Fibroblast of skin of back (primary cell): ENCODE results near the gene PRKCZ.
A peak's percentile ranks its signal among the peaks of the same experiment; 100 is the strongest.
"Not testable (repeated sequence)": the region's sequence is repeated elsewhere in the genome, so short reads cannot be mapped to it uniquely, and the experiment has no call there.

Source experiments
- DNase-seq: peaks from one replicate; pipeline ENCODE4 v3.0.0-alpha.2; 2013

The PRKCZ gene

DNA sequence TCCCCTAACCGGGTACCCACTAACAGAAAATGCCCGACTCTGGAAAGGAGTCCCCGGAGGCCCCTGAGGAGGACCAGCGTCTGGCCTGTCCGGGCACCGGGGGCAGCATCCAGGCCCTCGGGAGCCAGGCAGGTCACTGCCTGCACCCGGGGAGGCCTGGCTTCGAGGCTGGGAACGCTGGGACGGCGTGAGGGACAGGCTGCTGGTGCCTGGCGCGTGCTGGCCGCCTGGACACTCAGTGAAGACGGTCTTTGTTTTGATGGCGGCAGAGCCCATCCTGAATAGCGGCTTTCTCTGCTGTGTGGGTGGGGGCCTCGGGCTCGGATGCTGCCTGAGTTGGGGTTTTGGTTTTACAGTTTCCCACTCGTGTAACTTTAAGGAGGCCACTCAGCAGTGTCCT is 37.6 kb downstream of the PRKCZ start:
- DNase-seq, result no peak

GRCh38 chr1:2088458-2088857 is 38.2 kb downstream of the PRKCZ start:
- DNase-seq, result peak; percentile 83

- DNase-seq, result no peak
These were observed 38.8 kb downstream of the PRKCZ start for GRCh38 chr1:2089051-2089450.

DNA sequence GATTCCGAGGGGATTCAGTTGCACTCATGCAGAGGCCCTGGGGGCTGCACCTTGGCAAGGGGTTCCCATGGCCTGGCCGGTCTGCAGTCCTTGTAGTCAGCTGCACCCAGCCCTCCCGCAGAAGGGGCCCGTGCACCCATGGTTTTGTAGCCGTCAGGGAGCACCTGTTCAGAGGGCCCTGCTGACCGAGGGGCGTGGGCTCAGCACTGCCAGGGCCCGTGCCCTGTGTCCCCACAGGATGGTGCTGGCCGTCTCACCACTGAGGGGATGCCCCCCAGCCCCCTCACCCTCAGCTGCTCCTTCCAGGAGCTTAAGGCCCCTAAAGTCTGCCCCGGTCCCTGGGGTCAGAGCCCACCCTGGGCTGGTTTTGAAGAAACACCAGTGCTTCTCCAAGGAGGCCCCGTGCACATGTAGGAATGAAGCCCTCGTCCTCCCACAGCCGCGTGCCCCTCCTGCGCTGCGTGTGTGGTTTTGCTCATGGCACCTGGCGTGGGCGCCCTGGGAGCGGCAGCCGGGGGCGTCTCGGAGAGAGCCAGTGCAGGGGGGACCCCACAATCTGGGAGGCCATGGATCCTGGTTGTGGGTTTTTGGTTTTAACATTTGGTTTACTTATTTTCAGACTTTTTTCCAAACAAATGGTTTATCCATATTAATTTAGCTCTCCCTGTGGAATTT is 40.1 kb downstream of the PRKCZ start:
- no peak for DNase-seq

DNA sequence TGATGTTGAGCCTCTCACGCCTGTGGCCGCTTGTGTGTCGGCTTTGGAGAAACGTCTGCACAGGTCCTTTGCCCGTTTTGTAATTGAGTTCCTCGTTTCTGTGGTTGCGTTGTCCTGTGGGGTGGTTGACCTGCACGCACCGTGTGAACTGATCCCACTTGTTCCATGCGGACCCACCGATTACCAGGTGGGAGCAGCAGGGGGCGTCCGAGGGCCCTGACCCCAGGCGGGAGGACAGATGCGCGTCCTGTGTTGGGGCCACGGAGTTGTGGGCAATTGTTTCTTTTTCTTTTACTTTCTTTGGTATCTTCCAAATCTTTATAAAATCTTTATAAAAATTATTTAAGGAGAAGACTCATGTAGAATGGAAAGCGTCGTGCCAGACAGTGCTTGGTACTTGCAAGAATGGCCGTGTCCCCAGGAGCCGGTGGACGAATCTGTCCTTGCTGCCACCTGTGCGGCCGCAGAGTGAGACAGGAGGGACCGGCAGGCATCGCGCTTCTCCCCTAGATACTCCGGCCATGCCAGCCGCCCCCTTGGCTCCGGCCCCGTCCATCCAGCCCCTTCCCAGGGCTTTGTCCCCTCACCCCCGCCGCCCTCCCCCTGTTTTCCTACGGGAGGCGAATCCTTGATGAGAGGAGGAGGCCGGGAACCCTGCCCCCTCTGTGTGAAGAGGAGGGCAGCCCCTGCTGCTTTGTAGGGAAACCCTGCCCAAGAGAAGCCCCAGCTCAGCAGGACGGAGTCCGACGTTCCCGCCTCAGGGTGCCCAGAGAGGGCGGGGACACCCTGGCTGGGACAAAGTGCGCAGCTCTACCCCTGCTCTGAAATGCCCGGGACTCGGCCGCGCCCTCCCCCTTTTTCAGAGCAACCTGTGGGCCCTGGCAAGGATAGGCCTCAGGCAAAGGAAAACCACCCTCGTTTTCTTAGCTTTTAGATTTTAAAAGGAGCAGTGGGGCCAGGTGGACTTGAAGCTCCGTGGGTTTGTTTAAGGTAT is 41.7 kb downstream of the PRKCZ start:
- DNase-seq, result peak; percentile 27

DNA sequence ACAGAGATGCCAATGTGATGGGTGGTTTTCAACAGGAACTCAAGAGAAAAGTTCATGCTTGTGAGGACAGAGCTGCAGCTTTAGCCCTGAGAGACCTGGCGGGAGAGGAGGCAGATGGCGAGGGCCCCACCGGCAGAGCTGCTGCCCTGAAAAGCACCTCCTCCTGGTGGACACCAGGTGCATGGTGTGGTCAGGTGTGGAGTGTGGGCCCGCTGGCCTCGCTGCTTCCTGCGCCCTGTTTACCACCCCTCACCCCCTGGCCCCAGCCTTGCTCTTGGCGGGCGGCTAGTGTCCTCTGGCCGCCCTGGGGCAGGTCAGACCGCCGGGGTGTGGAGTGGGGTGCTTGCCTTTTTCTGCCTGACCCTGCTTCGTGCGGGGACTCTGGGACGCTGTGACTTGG is 42.8 kb downstream of the PRKCZ start:
- DNase-seq, result no peak

GRCh38 chr1:2093636-2094035 is 43.4 kb downstream of the PRKCZ start:
- no peak for DNase-seq

- DNase-seq, result not testable (repeated sequence)
These were observed 44.3 kb downstream of the PRKCZ start for GRCh38 chr1:2094269-2095158.

DNA sequence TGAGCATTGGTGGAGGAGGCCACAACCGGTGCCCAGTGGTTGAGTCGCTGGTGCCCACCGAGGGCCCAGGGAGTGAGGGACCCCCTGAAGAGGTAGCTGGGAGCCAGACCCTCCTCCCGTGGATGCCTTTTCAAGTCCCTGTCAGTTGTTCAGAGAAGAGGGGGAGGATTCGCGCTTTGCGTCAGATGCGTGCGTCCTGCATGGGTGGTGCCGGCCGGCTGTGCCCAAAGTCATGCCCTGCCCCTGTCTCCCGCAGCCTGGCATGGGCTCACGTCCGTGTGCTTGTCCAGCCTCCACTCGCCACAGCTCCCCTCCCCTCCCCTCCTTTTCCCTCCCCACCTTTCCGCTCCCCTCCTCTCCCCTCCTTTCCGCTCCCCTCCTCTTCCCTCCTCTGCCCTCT is 45.2 kb downstream of the PRKCZ start:
- DNase-seq, result no peak

DNA sequence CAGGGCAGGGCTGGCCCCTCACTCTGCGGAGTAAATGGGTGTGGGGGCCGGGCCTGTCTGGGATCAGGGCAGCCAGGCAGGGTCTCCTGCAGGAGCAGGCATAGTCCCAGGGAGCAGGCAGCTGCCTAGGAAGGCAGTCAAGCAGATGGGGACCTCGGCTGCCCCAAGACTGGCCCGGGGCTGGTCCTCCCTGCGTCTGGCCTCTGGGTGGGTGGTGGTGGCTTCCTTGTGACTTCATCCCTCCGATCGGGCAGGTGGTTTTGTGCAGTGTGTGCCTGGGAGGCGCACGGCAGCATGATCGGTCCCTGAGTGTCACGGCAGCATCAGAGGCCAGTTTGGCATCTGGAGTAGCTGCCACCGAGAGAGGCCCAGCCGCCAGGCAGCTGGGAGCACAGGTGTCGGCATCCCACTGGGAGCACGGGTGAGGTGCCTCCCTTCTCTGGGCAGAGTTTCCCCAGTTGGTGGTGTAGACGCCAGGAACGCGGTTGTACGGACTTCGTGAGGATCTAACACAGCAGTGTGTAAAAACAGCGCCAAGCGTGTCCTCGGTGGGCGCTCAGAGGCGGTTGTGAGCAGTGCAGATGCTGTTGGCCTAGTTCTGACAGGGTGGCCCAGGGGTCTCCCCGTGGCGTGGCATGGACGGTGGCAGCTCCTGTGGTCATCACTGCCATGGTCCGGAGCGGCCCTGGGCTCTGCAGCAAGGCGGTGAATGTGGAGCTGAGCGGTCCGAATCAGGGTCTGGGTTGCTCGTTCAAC is 45.9 kb downstream of the PRKCZ start:
- no peak for DNase-seq

DNA sequence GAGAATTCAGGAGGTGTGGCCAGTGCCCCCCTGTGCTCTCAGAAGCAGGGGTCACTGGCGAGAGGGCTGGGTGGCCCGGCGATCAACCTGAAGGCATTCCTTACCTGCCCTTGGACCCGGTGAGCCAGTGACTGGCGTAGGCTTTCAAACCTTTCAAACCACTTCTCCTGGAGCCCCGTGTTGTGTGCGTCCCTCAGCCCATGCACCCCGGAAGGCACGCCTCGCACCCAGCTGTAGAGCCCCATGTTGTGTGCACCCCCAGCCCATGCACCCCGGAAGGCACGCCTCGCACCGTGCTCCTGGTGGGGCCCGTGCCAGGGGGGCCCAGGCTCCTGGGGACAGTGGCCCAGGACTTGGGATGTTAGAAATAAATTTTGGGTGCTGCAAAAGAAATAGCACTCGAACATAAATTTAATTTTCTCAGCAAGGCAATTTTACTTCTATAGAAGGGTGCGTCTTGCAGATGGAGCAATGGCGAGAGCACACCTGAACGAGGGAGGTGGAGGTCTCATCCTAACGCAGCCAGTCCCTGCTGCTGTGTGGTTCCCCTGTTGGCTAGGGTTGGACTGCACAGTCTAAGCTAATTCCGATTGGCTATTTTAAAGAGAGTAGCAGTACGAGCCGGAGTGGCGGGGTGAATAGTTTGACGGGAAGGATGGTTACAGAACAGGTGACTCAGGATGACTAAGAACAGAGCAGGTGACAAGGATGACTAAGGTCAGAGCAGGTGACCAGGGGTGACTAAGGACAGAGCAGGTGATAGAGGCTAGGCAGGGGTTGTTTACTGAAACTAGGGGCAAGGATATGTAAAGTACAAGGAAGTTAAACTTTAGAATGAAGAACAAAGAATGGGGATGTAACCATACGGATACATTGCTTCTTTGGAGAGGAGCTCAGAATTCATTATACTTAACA is 47.4 kb downstream of the PRKCZ start:
- DNase-seq, result no peak

- DNase-seq, result no peak
These were observed 48.1 kb downstream of the PRKCZ start for GRCh38 chr1:2098301-2098698.

GRCh38 chr1:2098839-2099785 is 48.9 kb downstream of the PRKCZ start:
- DNase-seq, result no peak

GRCh38 chr1:2099886-2100779 is 49.9 kb downstream of the PRKCZ start:
- DNase-seq, result no peak

DNA sequence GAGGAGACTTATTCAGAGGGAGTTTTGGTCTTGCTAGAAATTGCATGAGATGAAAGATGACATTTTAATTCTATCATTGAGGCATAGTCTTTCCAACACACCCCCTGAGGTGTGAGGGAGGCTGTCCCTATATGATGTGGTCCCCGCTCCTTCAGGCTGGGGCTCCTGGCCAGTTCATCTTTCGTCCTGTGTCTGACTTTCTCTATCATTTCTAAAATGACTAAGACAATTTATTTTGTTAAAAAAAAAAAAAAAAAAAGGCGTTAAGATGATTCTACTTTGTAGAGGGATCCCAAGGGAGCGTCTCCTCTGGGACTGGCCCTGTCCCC is 50.5 kb downstream of the PRKCZ start:
- DNase-seq, result no peak

GRCh38 chr1:2101531-2101930 is 51.3 kb downstream of the PRKCZ start:
- DNase-seq, result no peak

DNA sequence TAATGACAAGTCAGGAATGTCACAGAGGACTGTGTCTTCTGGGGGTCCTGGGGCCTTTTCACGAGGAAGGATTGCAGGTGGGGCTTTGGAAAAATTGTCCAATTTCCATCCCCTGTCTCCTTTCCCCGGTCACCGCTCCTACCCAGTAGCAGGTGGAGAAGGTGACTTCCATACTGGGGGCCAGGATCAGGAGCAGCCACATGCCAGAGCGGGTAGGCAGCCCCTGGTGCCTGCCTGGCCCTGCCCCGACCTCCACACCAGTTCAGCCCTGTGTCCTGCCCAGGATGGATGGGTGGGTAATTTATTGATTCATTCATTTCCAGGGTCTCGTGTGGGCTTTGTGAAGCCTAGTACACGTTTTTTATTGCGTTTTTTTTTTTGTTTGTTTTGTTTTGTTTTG is 51.7 kb downstream of the PRKCZ start:
- DNase-seq, result no peak

- no peak for DNase-seq
These were observed 52.5 kb downstream of the PRKCZ start for GRCh38 chr1:2102753-2103152.
